Mesodermal cell (in vitro differentiated cells): ENCODE data around the gene PRSS16.

Experiments
- H3K27ac ChIP-seq: 2 replicates; pipeline ENCODE4 v1.7.0; 2013; ENCODE audit warnings: mild to moderate bottlenecking, low read depth, low read length, moderate library complexity; ENCODE audit not compliant: severe bottlenecking
- H3K36me3 ChIP-seq: 2 replicates; pipeline ENCODE4 v1.7.1; 2013; ENCODE audit warnings: mild to moderate bottlenecking, low read length, moderate library complexity; ENCODE audit not compliant: control insufficient read depth, insufficient read depth
- H3K4me1 ChIP-seq: one replicate; pipeline ENCODE4 v1.7.1; 2013; ENCODE audit warnings: mild to moderate bottlenecking, low read length; ENCODE audit not compliant: insufficient read depth, control insufficient read depth, poor library complexity, severe bottlenecking
- H3K4me3 ChIP-seq: 2 replicates; pipeline ENCODE4 v1.7.0; 2013; ENCODE audit warnings: low read length, control low read depth, mild to moderate bottlenecking; ENCODE audit not compliant: insufficient read depth, poor library complexity, severe bottlenecking; ENCODE audit errors: extremely low read depth
- H3K9me3 ChIP-seq: 2 replicates; pipeline ENCODE4 v1.7.1; 2013; ENCODE audit warnings: mild to moderate bottlenecking, low read length, moderate library complexity; ENCODE audit not compliant: control insufficient read depth
- WGBS, 2 experiments: methylation state at CpG; one replicate each; pipeline ENCODE4 v1.1.5; 2013; ENCODE audit warnings: missing lambda C conversion rate in 2 of 2; ENCODE audit not compliant: insufficient coverage in 2 of 2; 5-methylcytosine and 5-hydroxymethylcytosine counted together

Gene PRSS16

DNA sequence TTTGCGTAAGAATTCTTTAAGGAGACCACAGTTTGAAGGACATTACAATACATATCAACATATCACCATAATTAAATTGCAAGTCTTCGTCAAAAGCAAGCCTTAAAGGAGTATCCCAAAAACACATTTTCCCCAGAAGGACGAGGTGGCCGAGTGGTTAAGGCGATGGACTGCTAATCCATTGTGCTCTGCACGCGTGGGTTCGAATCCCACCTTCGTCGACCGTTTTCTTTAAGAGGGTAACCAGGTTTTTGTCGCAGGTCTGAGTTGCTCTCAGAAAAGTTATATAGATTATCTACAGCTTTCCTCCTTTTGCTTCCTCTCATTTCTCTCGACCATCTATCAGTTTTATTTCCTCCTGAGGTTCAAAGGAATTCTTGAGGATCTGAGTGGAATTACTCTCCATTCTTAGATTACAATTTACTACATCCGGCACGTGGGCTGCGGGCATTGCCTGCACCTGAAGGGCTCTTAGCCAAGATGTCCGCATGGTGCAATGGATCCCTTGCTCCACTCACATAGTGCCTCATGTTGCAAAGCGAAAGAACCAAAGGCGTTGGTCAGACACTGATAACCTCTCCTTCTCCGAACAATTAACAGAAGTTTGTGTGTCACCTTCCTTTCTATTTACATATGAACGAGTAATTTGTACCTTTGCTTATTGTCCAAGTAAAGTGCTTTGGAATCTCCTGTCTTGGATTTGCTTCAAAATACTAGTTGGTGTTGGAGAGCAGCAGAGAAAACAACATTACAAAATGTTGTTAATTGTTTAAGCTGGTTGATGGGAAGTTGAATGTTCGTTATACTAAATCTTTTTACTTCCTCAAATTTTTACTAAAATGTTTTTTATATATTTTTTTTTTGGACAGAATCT is 50.6 kb downstream of the PRSS16 start:
- Histone ChIP-seq H3K4me3 (peak overlapping the region; percentile 52), H3K36me3 (no peaks in the 10 kb centered on the region), H3K27ac (no peak overlapping the region), H3K4me1 (peaks cover 8% of the 10 kb centered on the region), H3K9me3 (no peaks in the 10 kb centered on the region)
- WGBS, 2 experiments = 23 to 31% methylated on average over 10 to 17 of the region's 22 CpGs

GRCh38 chr6:27303613-27304272 is 56.2 kb downstream of the PRSS16 start:
- no peak overlapping the region for H3K4me3 ChIP-seq
- H3K36me3 ChIP-seq = no peaks in the 10 kb centered on the region
- H3K4me1 ChIP-seq = no peaks in the 10 kb centered on the region
- H3K9me3 ChIP-seq = no peaks in the 10 kb centered on the region
- no peak overlapping the region for H3K27ac ChIP-seq
- WGBS, 2 experiments = 36 to 46% methylated on average over 6 of the region's 16 CpGs
